Brain microvascular endothelial cell (primary cell): ENCODE measurements around the gene GABRE.
"Not testable (repeated sequence)": the region's sequence is repeated elsewhere in the genome, so short reads cannot be mapped to it uniquely, and the experiment has no call there.

Source experiments
- DNase-seq: peaks from one replicate; pipeline ENCODE4 v3.0.0-alpha.2; 2020
- H3K27ac ChIP-seq: fragments of 250-450 bp; sonication (Bioruptor Pico); 2 replicates; pipeline ENCODE4 v1.5.1; 2020; ENCODE audit warnings: mild to moderate bottlenecking, moderate library complexity
- H3K27me3 ChIP-seq: fragments of 250-450 bp; sonication (Bioruptor Pico); replicated peaks from 2 replicates; pipeline ENCODE4 v1.5.1; 2020; ENCODE audit warnings: mild to moderate bottlenecking
- H3K36me3 ChIP-seq: fragments of 250-450 bp; sonication (Bioruptor Pico); replicated peaks from 2 replicates; pipeline ENCODE4 v1.5.1; 2020; ENCODE audit warnings: mild to moderate bottlenecking
- H3K4me3 ChIP-seq: 2 replicates; pipeline ENCODE4 v1.5.1; 2011; ENCODE audit warnings: low read depth, mild to moderate bottlenecking, control low read depth, low read length, moderate library complexity
- CTCF ChIP-seq: IDR thresholded peaks from 2 replicates; pipeline ENCODE4 v1.5.1; 2011; ENCODE audit warnings: low read depth, mild to moderate bottlenecking, moderate library complexity, low read length, control low read depth, inconsistent platforms; ENCODE audit errors: missing control alignments
- in situ Hi-C: cut with HindIII; loops from 2 replicates; pipeline ENCODE4 v1.10.0; 2017; ENCODE audit warnings: low sequenced_read_pairs, low pct_ligation_motif_present

The GABRE gene

GRCh38 chrX:151920101-151920500, 54.4 kb downstream of the GABRE start:
- in situ Hi-C loops = no loop called here

GRCh38 chrX:151919610-151920009, 54.9 kb downstream of the GABRE start:
- Histone ChIP-seq H3K27me3 (no peaks in the 10 kb centered on the region), H3K27ac (no peak overlapping the region), H3K36me3 (no peaks in the 10 kb centered on the region), H3K4me3 (no peak overlapping the region)
- in situ Hi-C loops = no loop called here
- TF ChIP-seq CTCF = no peak
- no peak for DNase-seq

More at GRCh38 chrX:151920101-151920500, 54.4 kb downstream of the GABRE start:
- Histone ChIP-seq H3K36me3 (no peaks in the 10 kb centered on the region), H3K4me3 (no peak overlapping the region), H3K27ac (no peak overlapping the region), H3K27me3 (no peaks in the 10 kb centered on the region)
- TF ChIP-seq CTCF = no peak
- DNase-seq = no peak

- DNase-seq, H3K4me3 ChIP-seq, H3K27ac ChIP-seq, H3K36me3 ChIP-seq, H3K27me3 ChIP-seq, in situ Hi-C loops: not testable (repeated sequence)
Measured at GRCh38 chrX:151918736-151919135, 55.7 kb downstream of the GABRE start.

- in situ Hi-C loops = no loop called here
- TF ChIP-seq CTCF = no peak
- no peaks in the 10 kb centered on the region for H3K27me3 ChIP-seq
- no peaks in the 10 kb centered on the region for H3K36me3 ChIP-seq
- no peak for DNase-seq
- H3K27ac ChIP-seq = no peak within 1 kb of the TSS
- no peak within 1 kb of the TSS for H3K4me3 ChIP-seq
Measured at GRCh38 chrX:151912780-151913179, 61.7 kb downstream of the GABRE start, which contains the start of gene MAGEA4. Gene MAGEA4 (plus strand): TSS chrX:151912889. CDS start chrX:151923665, 10,776 bp downstream.

GRCh38 chrX:151912221-151912620, 62.3 kb downstream of the GABRE start:
- Histone ChIP-seq H3K4me3 (no peak overlapping the region), H3K36me3 (no peaks in the 10 kb centered on the region), H3K27ac (no peak overlapping the region), H3K27me3 (no peaks in the 10 kb centered on the region)
- no peak for TF ChIP-seq CTCF
- no peak for DNase-seq
- in situ Hi-C loops = no loop called here

- Histone ChIP-seq H3K4me3 (no peak overlapping the region), H3K36me3 (no peaks in the 10 kb centered on the region), H3K27ac (no peak overlapping the region), H3K27me3 (no peaks in the 10 kb centered on the region)
- DNase-seq = no peak
- in situ Hi-C loops = no loop called here
- TF ChIP-seq CTCF = no peak
Measured at GRCh38 chrX:151904989-151905388, 69.5 kb downstream of the GABRE start.
